ENCODE results near the gene GRK2.
A peak's percentile ranks its signal among the peaks of the same experiment; 100 is the strongest.

The GRK2 gene

GRCh38 chr11:67295846-67296245, 29.6 kb downstream of the GRK2 start:
- H3K27me3 ChIP-seq = no peaks in the 10 kb centered on the region
- H3K27ac ChIP-seq = peak overlapping the region; percentile 31
- TF ChIP-seq CTCF (IDR thresholded peaks at IDR 0.05) = no peak
- no peak overlapping the region for H3K4me3 ChIP-seq (ENCODE audit: low read depth in 1 of 2, low read length in 1 of 2)
- H3K4me1 ChIP-seq (ENCODE audit: control insufficient read depth in 1 of 2, insufficient read depth in 1 of 2, low read depth in 1 of 2, low read length in 1 of 2) = peaks cover 41 to 45% of the 10 kb centered on the region in 2 experiments
- no peaks in the 10 kb centered on the region for H3K9me3 ChIP-seq
- H3K36me3 ChIP-seq = peaks cover 92% of the 10 kb centered on the region

- Histone ChIP-seq H3K27ac (peak overlapping the region; percentile 96), H3K27me3 (no peaks in the 10 kb centered on the region), H3K36me3 (peaks cover 82% of the 10 kb centered on the region), H3K4me3 (ENCODE audit: low read depth in 1 of 2, low read length in 1 of 2) (no peak overlapping the region), H3K9me3 (no peaks in the 10 kb centered on the region), H3K4me1 (ENCODE audit: control insufficient read depth in 1 of 2, insufficient read depth in 1 of 2, low read depth in 1 of 2, low read length in 1 of 2) (peaks cover 34 to 42% of the 10 kb centered on the region in 2 experiments)
- TF ChIP-seq CTCF (IDR thresholded peaks at IDR 0.05) = no peak
Measured at GRCh38 chr11:67298786-67299185, 32.5 kb downstream of the GRK2 start.

- H3K9me3 ChIP-seq = no peaks in the 10 kb centered on the region
- peaks cover 74% of the 10 kb centered on the region for H3K36me3 ChIP-seq
- no peak for TF ChIP-seq CTCF (IDR thresholded peaks at IDR 0.05)
- no peak overlapping the region for H3K4me3 ChIP-seq (ENCODE audit: low read depth in 1 of 2, low read length in 1 of 2)
- H3K27ac ChIP-seq = peak overlapping the region; percentile 96
- no peaks in the 10 kb centered on the region for H3K27me3 ChIP-seq
- H3K4me1 ChIP-seq (ENCODE audit: control insufficient read depth in 1 of 2, insufficient read depth in 1 of 2, low read depth in 1 of 2, low read length in 1 of 2) = peaks cover 33 to 42% of the 10 kb centered on the region in 2 experiments
Measured at GRCh38 chr11:67299471-67300191, 33.4 kb downstream of the GRK2 start.

- Histone ChIP-seq H3K27me3 (no peaks in the 10 kb centered on the region), H3K4me1 (ENCODE audit: control insufficient read depth in 1 of 2, insufficient read depth in 1 of 2, low read depth in 1 of 2, low read length in 1 of 2) (peaks cover 37 to 46% of the 10 kb centered on the region in 2 experiments), H3K27ac (peak overlapping the region; percentile 96), H3K9me3 (no peaks in the 10 kb centered on the region), H3K36me3 (peaks cover 67% of the 10 kb centered on the region), H3K4me3 (ENCODE audit: low read depth in 1 of 2, low read length in 1 of 2) (no peak overlapping the region)
- TF ChIP-seq CTCF (IDR thresholded peaks at IDR 0.05) = no peak
Measured at GRCh38 chr11:67300256-67300755, 34.0 kb downstream of the GRK2 start.

DNA sequence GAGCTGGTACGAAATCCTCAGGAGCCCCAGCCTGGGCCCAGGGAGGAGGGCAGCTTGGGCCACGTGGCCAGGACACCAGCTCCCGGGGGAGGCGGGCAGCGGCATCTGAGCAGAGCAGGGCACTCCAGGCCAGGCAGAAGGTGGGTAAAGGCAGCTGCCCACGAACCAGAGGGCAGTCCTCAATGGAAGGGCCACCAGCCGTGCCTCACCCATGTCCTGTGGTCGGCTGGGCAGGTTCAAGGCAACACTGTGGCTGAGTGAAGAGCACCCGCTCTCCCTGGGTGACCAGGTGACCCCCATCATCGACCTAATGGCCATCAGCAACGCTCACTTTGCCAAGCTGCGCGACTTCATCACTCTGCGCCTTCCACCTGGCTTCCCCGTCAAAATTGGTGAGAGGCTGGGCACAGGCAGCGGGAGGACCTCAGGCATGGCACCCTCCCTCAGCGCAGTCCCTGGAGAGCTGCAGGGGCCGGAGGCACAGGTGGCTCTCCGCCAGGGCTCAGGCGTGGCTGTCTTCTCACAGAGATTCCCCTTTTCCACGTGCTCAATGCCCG, 34.6 kb downstream of the GRK2 start:
- TF ChIP-seq CTCF (IDR thresholded peaks at IDR 0.05) = no peak
- Histone ChIP-seq H3K36me3 (peaks cover 62% of the 10 kb centered on the region), H3K4me1 (ENCODE audit: control insufficient read depth in 1 of 2, insufficient read depth in 1 of 2, low read depth in 1 of 2, low read length in 1 of 2) (peaks cover 42 to 48% of the 10 kb centered on the region in 2 experiments), H3K27ac (peak overlapping the region; percentile 96), H3K4me3 (ENCODE audit: low read depth in 1 of 2, low read length in 1 of 2) (no peak overlapping the region), H3K27me3 (no peaks in the 10 kb centered on the region), H3K9me3 (no peaks in the 10 kb centered on the region)
